Keratinocyte (primary cell): Measurements from ENCODE around the gene TMEM50B. TPM values are rescaled to one million over a fixed set of nuclear protein-coding genes. Genes with fewer than 3 reads are reported as not detected.

ENCODE experiments used
- DNase-seq: peaks from one replicate; pipeline ENCODE4 v3.0.0-alpha.2; 2011; ENCODE audit warnings: low read depth, missing footprints, low spot score
- FAIRE-seq: peaks from 2 replicates; lab custom pipeline; 2011; peaks lifted over from hg19 to GRCh38; lab: Jason Lieb, UNC
- H2AFZ ChIP-seq: 2 replicates; pipeline ENCODE4 v1.6.0; 2012; ENCODE audit warnings: low read length, control low read depth, inconsistent platforms; ENCODE audit not compliant: control insufficient read depth
- H3K27ac ChIP-seq: 2 replicates; pipeline ENCODE4 v1.5.1; 2011; ENCODE audit warnings: low read length; ENCODE audit not compliant: control insufficient read depth, insufficient read depth
- H3K27me3 ChIP-seq: 3 replicates; pipeline ENCODE4 v1.6.0; 2011; ENCODE audit warnings: low read length; ENCODE audit not compliant: control insufficient read depth, insufficient read depth; ENCODE audit errors: extremely low read depth
- H3K36me3 ChIP-seq, 2 experiments: 2 replicates in 1 of 2; 3 replicates in 1 of 2; pipeline ENCODE4 v1.5.1; 2011; ENCODE audit warnings: low read length in 2 of 2, mild to moderate bottlenecking in 1 of 2; ENCODE audit not compliant: control insufficient read depth in 2 of 2, insufficient read depth in 2 of 2; ENCODE audit errors: extremely low read depth in 1 of 2
- H3K4me1 ChIP-seq: 3 replicates; pipeline ENCODE4 v1.5.1; 2011; ENCODE audit warnings: low read length; ENCODE audit not compliant: control insufficient read depth, insufficient read depth; ENCODE audit errors: extremely low read depth
- H3K4me2 ChIP-seq: 3 replicates; pipeline ENCODE4 v1.6.0; 2011; ENCODE audit warnings: low read depth, low read length; ENCODE audit not compliant: control insufficient read depth, insufficient read depth; ENCODE audit errors: extremely low read depth
- H3K4me3 ChIP-seq, 3 experiments: fragments of 200-600 bp in 1 of 3; sonication (generic) in 1 of 3; 2 replicates in 2 of 3; 3 replicates in 1 of 3; pipeline ENCODE4 v1.5.1; 2011 to 2016; ENCODE audit warnings: low read length in 3 of 3, mild to moderate bottlenecking in 3 of 3, control low read depth in 2 of 3, inconsistent platforms in 1 of 3, low read depth in 1 of 3, mixed read lengths in 1 of 3, mixed run types in 1 of 3, moderate library complexity in 1 of 3; ENCODE audit not compliant: control insufficient read depth in 2 of 3, insufficient read depth in 2 of 3; ENCODE audit errors: extremely low read depth in 1 of 3
- H3K79me2 ChIP-seq: 2 replicates; pipeline ENCODE4 v1.6.0; 2012; ENCODE audit warnings: low read length; ENCODE audit not compliant: control insufficient read depth, insufficient read depth
- H3K9ac ChIP-seq: 3 replicates; pipeline ENCODE4 v1.6.0; 2011; ENCODE audit warnings: low read length; ENCODE audit not compliant: control insufficient read depth, insufficient read depth; ENCODE audit errors: extremely low read depth
- H3K9me1 ChIP-seq: 3 replicates; pipeline ENCODE4 v1.6.0; 2011; ENCODE audit warnings: low read length; ENCODE audit not compliant: control insufficient read depth, insufficient read depth; ENCODE audit errors: extremely low read depth
- H3K9me3 ChIP-seq: 2 replicates; pipeline ENCODE4 v1.5.1; 2012; ENCODE audit warnings: low read depth, low read length; ENCODE audit not compliant: control insufficient read depth
- H4K20me1 ChIP-seq: 3 replicates; pipeline ENCODE4 v1.6.0; 2011; ENCODE audit warnings: low read length; ENCODE audit not compliant: control insufficient read depth, insufficient read depth; ENCODE audit errors: extremely low read depth
- EZH2 ChIP-seq: IDR thresholded peaks from one replicate; pipeline ENCODE4 v1.6.1; 2012; ENCODE audit warnings: inconsistent platforms, mild to moderate bottlenecking, low read length, moderate library complexity
- dilution Hi-C: fragments of 300-500 bp; cut with MboI; formaldehyde crosslinking; loops from one replicate; pipeline ENCODE4 v1.7.0; 2020; ENCODE audit warnings: low sequenced_read_pairs; ENCODE audit not compliant: extremely low pct_ligation_motif_present
- polyA plus RNA-seq, 5 experiments: library from polyadenylated mRNA; depleted of rRNA in 3 of 5; stranded (reverse) in 3 of 5; stranded (forward) in 1 of 5; unstranded in 1 of 5; fragments of >200 nt; gene quantifications; 1 replicate in 1 of 5; 2 replicates in 3 of 5; 3 replicates in 1 of 5; pipeline versions ENCODE4 v1.2.1 to v1.2.3, GENCODE V29; 2011 to 2012; ENCODE audit warnings: missing spikeins in 2 of 5, low read depth in 1 of 5, low replicate concordance in 1 of 5
- TF ChIP-seq, protein P1 (sequence below), 3 experiments: IDR thresholded peaks in 1 of 3; conservative IDR thresholded peaks in 1 of 3; optimal IDR thresholded peaks in 1 of 3; 2 replicates in 2 of 3; 3 replicates in 1 of 3; pipeline versions ENCODE3 to v1.5.1; 2011; ENCODE audit warnings: low read length in 3 of 3, mild to moderate bottlenecking in 3 of 3, moderate library complexity in 2 of 3, control low read depth in 1 of 3, inconsistent platforms in 1 of 3; ENCODE audit not compliant: insufficient read depth in 2 of 3; ENCODE audit errors: extremely low read depth in 1 of 3

The TMEM50B gene
- polyA plus RNA-seq, 1 donor (not counting 4 experiments of a cell fraction or from before 2014, with no cell fraction given), result 39.7 TPM

DNA sequence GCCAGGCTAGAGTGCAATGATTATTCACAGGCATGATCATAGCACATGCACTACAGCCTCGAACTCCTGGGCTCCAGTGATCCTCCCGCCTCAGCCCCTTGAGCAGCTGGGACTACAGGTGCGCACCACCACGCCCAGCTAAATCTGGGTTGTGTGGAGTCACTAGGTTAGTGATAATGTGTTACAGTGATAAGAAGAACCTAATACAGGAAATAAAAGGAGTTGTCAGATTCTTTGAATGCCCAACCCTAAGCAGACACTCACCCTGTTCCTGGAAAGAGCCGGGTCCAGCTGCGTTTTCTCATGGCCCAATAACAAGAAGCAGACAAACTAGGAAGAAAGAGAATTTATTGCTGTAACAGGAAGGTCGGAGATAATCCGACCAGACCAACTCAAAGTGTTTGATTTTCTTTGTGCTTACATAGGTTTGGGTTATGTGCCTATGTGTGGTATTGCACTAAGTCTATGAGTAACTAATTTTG lies 67.8 kb downstream of the TMEM50B start:
- dilution Hi-C loops, result loop anchor here (10.0 kb wide), 1 partner anchor 57 kb away; no protein-coding TSS in a partner anchor
- DNase-seq, result no peak
- H3K9ac ChIP-seq, result no peak overlapping the region
- H3K79me2 ChIP-seq, result peaks cover 84% of the 10 kb centered on the region
- H3K4me3 ChIP-seq, result no peak overlapping the region
- TF ChIP-seq, protein P1, sequence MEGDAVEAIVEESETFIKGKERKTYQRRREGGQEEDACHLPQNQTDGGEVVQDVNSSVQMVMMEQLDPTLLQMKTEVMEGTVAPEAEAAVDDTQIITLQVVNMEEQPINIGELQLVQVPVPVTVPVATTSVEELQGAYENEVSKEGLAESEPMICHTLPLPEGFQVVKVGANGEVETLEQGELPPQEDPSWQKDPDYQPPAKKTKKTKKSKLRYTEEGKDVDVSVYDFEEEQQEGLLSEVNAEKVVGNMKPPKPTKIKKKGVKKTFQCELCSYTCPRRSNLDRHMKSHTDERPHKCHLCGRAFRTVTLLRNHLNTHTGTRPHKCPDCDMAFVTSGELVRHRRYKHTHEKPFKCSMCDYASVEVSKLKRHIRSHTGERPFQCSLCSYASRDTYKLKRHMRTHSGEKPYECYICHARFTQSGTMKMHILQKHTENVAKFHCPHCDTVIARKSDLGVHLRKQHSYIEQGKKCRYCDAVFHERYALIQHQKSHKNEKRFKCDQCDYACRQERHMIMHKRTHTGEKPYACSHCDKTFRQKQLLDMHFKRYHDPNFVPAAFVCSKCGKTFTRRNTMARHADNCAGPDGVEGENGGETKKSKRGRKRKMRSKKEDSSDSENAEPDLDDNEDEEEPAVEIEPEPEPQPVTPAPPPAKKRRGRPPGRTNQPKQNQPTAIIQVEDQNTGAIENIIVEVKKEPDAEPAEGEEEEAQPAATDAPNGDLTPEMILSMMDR (optimal IDR thresholded peaks at IDR 0.05 in 1 of 3, IDR thresholded peaks at IDR 0.05 in 1 of 3, conservative IDR thresholded peaks at IDR 0.05 in 1 of 3; ENCODE audit: extremely low read depth in 1 of 3, insufficient read depth in 2 of 3, low read length in 3 of 3), result no peak
- TF ChIP-seq EZH2, result no peak
- peaks cover 13 to 46% of the 10 kb centered on the region in 2 experiments for H3K36me3 ChIP-seq
- H2AFZ ChIP-seq, result no peak overlapping the region
- no peaks in the 10 kb centered on the region for H3K27me3 ChIP-seq
- no peak for FAIRE-seq
- no peaks in the 10 kb centered on the region for H3K9me3 ChIP-seq
- peaks cover 14% of the 10 kb centered on the region for H3K4me1 ChIP-seq
- H3K9me1 ChIP-seq, result no peaks in the 10 kb centered on the region
- H4K20me1 ChIP-seq, result peaks cover 5% of the 10 kb centered on the region
- H3K4me2 ChIP-seq, result no peak overlapping the region
- H3K27ac ChIP-seq, result peak overlapping the region; percentile 97

DNA sequence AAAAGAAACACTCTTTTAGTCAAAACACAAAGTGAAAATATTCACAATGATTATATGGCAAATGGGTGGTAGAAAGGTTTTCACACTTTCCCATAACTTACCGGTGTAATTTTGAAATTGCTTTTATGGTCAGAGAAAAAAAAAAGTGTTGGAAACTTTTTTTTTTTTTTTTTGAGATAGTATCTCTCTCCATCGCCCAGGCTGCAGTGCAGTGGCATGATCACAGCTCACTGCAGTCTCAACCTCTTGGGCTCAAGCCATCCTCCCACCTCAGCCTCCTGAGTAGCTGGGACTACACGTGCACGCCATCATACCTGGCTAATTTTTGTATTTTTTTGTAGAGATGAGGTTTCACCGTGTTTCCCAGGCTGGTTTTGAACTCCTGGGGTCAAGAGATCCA lies 73.3 kb downstream of the TMEM50B start:
- H3K9me1 ChIP-seq, result peaks cover 2% of the 10 kb centered on the region
- H4K20me1 ChIP-seq, result no peaks in the 10 kb centered on the region
- H3K4me1 ChIP-seq, result peaks cover 38% of the 10 kb centered on the region
- no peak overlapping the region for H3K4me2 ChIP-seq
- no peak overlapping the region for H3K9ac ChIP-seq
- H3K4me3 ChIP-seq, result no peak overlapping the region
- no peak for FAIRE-seq
- H3K79me2 ChIP-seq, result peaks cover 71% of the 10 kb centered on the region
- TF ChIP-seq, protein P1 (optimal IDR thresholded peaks at IDR 0.05 in 1 of 3, IDR thresholded peaks at IDR 0.05 in 1 of 3, conservative IDR thresholded peaks at IDR 0.05 in 1 of 3; ENCODE audit: extremely low read depth in 1 of 3, insufficient read depth in 2 of 3, low read length in 3 of 3), result no peak
- no peak for TF ChIP-seq EZH2
- no peaks in the 10 kb centered on the region for H3K27me3 ChIP-seq
- dilution Hi-C loops, result no loop called here
- H2AFZ ChIP-seq, result no peak overlapping the region
- H3K27ac ChIP-seq, result peak overlapping the region; percentile 31
- H3K36me3 ChIP-seq, result peaks cover 5 to 17% of the 10 kb centered on the region in 2 experiments
- DNase-seq, result no peak
- H3K9me3 ChIP-seq, result no peaks in the 10 kb centered on the region
